ENCODE results near the gene CYP27B1. TPM values are rescaled to one million over a fixed set of nuclear protein-coding genes. Genes with fewer than 3 reads are reported as not detected.
"Not testable (repeated sequence)": the region's sequence is repeated elsewhere in the genome, so short reads cannot be mapped to it uniquely, and the experiment has no call there.

The CYP27B1 gene
- total RNA-seq, 1 donor from 2014 or later = 0.79 TPM

DNA sequence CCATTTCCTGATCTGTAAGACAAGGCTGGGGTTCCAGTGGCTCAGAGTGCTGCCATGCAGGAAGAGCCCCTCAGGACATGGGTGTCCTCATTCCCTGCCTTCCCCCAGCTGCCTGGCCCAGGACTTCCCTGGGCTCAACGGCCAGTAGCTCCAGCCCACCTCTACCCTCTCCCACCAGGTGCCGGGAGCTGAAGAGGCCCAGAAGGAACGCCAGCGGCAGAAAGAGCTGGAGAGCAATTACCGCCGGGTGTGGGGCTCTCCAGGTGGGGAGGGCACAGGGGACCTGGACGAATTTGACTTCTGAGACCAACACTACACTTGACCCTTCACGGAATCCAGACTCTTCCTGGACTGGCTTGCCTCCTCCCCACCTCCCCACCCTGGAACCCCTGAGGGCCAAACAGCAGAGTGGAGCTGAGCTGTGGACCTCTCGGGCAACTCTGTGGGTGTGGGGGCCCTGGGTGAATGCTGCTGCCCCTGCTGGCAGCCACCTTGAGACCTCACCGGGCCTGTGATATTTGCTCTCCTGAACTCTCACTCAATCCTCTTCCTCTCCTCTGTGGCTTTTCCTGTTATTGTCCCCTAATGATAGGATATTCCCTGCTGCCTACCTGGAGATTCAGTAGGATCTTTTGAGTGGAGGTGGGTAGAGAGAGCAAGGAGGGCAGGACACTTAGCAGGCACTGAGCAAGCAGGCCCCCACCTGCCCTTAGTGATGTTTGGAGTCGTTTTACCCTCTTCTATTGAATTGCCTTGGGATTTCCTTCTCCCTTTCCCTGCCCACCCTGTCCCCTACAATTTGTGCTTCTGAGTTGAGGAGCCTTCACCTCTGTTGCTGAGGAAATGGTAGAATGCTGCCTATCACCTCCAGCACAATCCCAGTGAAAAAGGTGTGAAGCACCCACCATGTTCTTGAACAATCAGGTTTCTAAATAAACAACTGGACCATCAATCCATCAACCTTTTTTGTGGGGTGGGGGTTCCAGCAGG, 46.0 kb downstream of the CYP27B1 start:
- no peak for DNase-seq

DNA sequence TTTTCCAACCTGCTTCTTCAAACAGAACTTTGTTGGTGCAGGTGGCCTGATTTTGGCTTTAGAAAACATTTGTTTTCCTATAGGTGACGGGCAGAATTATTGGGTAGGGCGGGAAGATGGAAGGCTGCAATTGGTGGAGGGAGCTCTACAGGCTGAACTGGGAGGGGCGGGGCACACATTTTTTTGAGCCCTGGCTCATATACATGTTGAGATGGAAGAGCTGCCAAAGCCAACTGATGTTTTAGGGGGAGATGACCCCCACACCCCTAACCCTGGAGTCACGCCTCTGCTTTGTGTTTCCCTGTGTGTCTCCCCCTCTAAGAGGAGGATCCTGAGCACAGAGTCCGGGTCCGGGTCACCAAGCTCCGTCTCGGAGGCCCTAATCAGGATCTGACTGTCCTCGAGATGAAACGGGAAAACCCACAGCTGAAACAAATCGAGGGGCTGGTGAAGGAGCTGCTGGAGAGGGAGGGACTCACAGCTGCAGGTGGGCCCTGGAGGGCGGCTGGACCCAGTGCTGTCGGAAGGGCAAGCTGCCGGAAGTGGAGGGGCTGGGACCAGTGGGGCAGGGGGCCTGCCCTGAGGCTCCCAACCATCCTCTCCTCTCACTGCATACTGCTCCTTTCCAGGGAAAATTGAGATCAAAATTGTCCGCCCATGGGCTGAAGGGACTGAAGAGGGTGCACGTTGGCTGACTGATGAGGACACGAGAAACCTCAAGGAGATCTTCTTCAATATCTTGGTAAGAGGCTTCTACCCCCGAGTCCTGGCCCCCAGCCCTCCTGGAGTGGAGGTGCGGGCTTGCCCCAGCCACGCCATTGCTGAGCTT, 46.9 kb downstream of the CYP27B1 start:
- no peak for DNase-seq

DNA sequence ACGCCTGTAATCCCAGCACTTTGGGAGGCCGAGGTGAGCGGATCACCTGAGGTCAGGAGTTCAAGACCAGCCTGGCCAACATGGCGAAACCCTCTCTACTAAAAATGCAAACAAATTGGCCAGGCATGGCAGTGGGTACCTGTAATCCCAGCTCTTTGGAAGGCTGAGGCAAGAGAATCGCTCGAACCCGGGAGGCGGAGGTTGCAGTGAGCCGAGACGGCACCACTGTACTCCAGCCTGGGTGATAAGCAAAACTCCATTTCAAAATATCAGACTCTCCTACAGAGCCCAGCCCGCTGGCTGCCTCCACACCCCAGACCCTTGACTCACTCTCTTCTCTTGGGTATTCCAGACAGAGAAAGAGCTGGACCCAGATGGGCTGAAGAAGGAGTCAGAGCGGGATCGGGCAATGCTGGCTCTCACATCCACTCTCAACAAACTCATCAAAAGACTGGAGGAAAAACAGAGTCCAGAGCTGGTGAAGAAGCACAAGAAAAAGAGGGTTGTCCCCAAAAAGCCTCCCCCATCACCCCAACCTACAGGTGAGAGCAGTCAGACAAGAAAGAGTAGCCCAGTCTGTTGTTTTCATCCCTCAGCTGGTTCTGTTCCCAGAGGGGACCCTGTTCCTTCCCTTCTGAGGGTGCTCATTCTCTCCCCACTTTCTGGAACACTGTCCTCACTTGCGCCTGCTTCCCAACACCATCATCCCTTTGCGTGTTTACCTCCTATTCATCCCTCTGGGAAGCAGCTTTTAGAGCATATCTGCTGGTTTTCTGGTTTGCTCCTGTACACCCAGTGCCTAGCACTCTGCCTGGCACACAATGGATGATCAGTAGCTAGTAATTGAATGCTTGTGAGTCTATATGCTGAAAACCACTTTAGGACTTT, 48.0 kb downstream of the CYP27B1 start:
- no peak for DNase-seq

DNA sequence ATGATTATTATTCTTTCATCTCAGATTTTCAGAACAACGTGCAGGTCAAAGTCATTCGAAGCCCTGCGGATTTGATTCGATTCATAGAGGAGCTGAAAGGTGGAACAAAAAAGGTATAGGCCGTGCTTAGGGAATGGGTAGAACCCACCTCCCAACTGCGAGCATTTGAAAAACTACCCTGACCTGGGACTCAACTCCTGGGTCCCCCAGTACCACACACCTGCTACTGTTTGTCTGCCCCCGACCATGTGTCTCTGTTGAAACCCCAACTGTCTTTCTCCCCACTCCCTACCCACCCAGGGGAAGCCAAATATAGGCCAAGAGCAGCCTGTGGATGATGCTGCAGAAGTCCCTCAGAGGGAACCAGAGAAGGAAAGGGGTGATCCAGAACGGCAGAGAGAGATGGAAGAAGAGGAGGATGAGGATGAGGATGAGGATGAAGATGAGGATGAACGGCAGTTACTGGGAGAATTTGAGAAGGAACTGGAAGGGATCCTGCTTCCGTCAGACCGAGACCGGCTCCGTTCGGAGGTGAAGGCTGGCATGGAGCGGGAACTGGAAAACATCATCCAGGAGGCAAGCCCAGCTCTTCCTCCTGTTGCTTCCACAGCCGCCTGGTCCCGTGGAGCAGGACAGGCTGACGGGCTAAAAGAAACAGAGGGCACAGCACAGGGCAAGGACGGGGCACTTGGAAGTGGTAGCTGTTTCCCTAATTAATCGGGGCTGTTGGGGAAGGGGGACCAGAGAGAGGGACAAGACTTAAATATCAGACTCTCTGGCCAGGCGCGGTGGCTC, 48.8 kb downstream of the CYP27B1 start:
- no peak for DNase-seq

DNA sequence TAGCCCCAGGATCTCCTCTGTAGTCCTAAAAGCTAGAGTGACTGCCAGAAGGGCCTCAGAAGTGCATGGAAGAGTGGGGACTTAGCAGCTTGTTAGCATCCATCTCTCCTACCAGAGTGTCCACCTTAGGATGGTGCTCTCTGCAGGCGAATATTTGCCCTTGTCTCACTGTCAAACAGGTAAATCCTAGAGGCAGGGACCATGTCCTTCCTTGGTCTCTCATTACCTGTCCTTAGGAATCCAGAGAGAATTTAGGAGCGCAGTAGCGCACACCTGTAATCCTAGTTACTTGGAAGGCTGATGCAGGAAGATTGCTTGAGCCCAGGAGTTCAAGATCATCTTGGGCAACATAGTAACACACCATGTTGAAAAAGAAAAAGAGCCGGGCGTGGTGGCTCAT, 49.7 kb downstream of the CYP27B1 start:
- no peak for DNase-seq

DNA sequence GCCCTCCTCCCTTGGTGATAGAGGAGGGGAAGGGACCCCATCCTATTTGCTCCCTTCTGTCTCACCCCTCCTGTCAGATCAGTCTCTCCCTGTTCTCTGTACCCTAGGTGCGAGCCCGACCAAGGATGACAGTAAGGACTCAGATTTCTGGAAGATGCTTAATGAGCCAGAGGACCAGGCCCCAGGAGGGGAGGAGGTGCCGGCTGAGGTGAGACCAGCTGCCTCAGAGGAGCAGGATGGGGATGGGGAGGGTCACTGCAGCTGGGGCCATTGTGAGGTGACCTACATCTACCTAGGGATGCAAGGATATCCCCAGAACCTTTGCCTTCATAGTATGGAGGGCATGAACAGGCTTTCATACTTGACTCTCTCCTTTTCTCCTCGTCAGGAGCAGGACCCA, 50.6 kb downstream of the CYP27B1 start:
- no peak for DNase-seq

DNA sequence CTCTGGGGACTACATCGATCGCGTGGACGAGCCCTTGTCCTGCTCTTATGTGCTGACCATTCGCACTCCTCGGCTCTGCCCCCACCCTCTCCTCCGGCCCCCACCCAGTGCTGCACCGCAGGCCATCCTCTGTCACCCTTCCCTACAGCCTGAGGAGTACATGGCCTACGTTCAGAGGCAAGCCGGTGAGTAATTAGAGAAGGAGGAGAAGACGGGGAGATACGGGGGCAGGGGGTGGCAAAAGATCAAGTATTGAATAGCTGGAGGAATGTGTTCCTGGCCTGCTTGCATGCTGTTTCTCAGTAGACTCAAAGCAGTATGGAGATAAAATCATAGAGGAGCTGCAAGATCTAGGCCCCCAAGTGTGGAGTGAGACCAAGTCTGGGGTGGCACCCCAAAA, 51.1 kb downstream of the CYP27B1 start:
- no peak for DNase-seq

DNA sequence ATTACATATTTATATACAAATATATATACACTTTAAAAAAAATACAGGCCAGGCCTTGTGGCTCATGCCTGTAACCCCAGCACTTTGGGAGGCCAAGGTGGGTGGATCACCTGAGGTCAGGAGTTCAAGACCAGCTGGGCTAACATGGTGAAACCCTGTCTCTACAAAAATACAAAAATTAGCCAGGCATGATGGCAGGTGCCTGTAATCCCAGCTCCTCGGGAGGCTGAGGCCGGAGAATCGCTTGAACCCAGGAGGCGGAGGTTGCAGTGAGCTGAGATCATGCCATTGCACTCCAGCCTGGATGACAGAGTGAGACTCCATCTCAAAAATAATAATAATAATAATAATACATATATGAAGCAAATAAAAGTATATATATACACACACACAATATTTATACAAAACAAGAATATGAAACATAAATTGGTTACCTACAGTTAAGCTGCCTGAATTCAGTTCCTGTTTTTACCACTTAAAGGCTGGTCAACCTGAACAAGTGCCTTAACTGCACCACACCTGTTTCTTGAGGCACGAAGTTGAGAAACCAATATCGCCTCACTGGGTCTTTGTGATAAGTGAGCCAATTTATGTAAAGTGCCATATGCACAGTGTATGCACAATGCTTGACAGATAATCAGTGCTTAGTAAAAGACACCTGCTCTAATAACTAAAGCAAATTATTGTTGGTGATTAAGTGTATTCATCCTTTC, 51.7 kb downstream of the CYP27B1 start:
- DNase-seq = not testable (repeated sequence)

DNA sequence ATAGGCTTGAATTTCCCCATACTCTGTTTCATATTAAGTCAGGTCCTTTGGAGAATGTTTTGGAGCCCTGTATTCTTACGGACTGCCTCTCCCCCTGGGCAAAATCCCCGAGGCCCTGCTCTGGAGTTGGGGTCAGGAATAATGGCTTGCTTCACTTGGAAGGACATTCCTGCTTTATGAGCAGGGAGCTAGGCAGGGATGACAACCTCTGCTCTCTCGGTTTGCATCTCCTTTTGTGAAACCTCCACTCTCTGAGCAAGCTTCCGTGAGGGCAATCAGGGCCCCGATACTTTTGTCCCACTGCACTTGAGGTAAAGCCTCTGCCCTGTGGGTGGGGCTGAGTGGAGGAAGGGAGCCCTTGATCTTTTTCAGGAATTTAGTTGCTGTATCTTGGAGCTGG, 53.7 kb downstream of the CYP27B1 start:
- no peak for DNase-seq

DNA sequence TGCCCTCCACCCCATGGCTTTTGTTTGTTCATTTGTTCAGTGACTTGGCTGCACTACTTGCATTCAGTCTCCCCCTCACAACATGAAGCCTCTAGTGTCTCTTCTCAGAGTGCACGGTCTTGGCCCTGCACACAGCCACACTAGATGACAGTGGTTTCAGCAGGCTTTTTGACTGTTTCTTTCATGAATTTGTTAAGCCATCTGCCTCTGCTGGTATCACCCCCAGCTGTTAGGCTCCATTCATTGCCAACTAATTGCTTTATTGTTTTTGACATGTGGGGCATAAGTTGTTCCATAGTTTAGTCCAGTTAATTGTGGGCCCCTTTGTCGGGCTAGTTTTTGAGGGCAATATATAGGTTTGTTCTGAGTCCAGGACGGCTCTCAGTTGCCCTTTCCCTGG, 54.2 kb downstream of the CYP27B1 start:
- DNase-seq = no peak

Small RNA genes lying within 50 kb of the gene (small RNA-seq; reads per million reads assigned to genes)
- not detected for gene RNU6-1083P (ENCODE audit: low replicate concordance)

Other genes starting within 250 kb of the CYP27B1 start
- gene DDIT3, start 246.6 kb downstream of the CYP27B1 start, total RNA-seq = 38.4 TPM
- gene MBD6, start 244.3 kb downstream of the CYP27B1 start, total RNA-seq = 13.0 TPM
- 62.0 TPM for gene DCTN2, start 219.9 kb downstream of the CYP27B1 start, total RNA-seq
- 0.39 TPM for gene KIF5A, start 217.0 kb downstream of the CYP27B1 start, total RNA-seq
- gene PIP4K2C, start 175.9 kb downstream of the CYP27B1 start, total RNA-seq = 11.0 TPM
- 16.6 TPM for gene DTX3, start 162.3 kb downstream of the CYP27B1 start, total RNA-seq
- gene ARHGEF25, start 155.6 kb downstream of the CYP27B1 start, total RNA-seq = 32.5 TPM
- 1.7 TPM for gene B4GALNT1, start 133.9 kb downstream of the CYP27B1 start, total RNA-seq
- 135 TPM for gene OS9, start 72.9 kb downstream of the CYP27B1 start, total RNA-seq
- gene AGAP2, start 28.3 kb downstream of the CYP27B1 start, total RNA-seq = 1.1 TPM
- gene TSPAN31, start 22.0 kb downstream of the CYP27B1 start, total RNA-seq = 44.0 TPM
- gene CDK4, start 14.8 kb downstream of the CYP27B1 start, total RNA-seq = 69.6 TPM
- gene MARCHF9, start 12.0 kb downstream of the CYP27B1 start, total RNA-seq = 5.9 TPM
- 9.0 TPM for gene METTL1, start 5.0 kb upstream of the CYP27B1 start, total RNA-seq
- 8.9 TPM for gene EEF1AKMT3, start 5.5 kb upstream of the CYP27B1 start, total RNA-seq
- gene TSFM, start 15.7 kb upstream of the CYP27B1 start, total RNA-seq = 12.9 TPM
- 2.8 TPM for gene AVIL, start 51.7 kb upstream of the CYP27B1 start, total RNA-seq
- gene CTDSP2, start 79.7 kb upstream of the CYP27B1 start, total RNA-seq = 75.5 TPM
- 11.3 TPM for gene ATP23, start 174.5 kb upstream of the CYP27B1 start, total RNA-seq

Measured in skin of body (tissue), 3 donors.